ENCODE results near the gene DCLK3.

- no peak for TF ChIP-seq CTCF (IDR thresholded peaks at IDR 0.05; ENCODE audit: low read length)
- no peak for TF ChIP-seq EZH2phosphoT487 (IDR thresholded peaks at IDR 0.05; ENCODE audit: low read length)
Measured at GRCh38 chr3:36669764-36670163, 94.6 kb downstream of the DCLK3 start.

Data from MM.1S (cell line).